Endothelial cell of umbilical vein (primary cell): ENCODE results near the gene NCOA7. TPM values are rescaled to one million over a fixed set of nuclear protein-coding genes. Genes with fewer than 3 reads are reported as not detected.

Experiments used
- BruUV-seq: library from RNA; stranded (reverse); fragments of 400-500 nt; replicated peaks from 2 replicates; lab custom pipeline; 2021; lab: Mats Ljungman, UMichigan
- CTCF ChIA-PET: fragments of 300-600, 350-600 bp; sonication (Branson Sonifier 250); formaldehyde crosslinking; loops from one replicate; lab custom pipeline; 2021; ENCODE audit warnings: antibody characterized with exemption, inconsistent platforms; lab: Charles Lee
- POLR2A ChIA-PET: fragments of 300-600, 350-600 bp; sonication (Branson Sonifier 250); formaldehyde crosslinking; loops from one replicate; lab custom pipeline; 2021; ENCODE audit warnings: antibody characterized with exemption, inconsistent platforms; lab: Charles Lee
- DNase-seq: peaks from one replicate; pipeline ENCODE4 v3.0.0-alpha.2; 2011; ENCODE audit warnings: low read depth, low spot score
- FAIRE-seq: peaks from 2 replicates; lab custom pipeline; 2011; peaks lifted over from hg19 to GRCh38; lab: Jason Lieb, UNC
- H2AFZ ChIP-seq: 2 replicates; pipeline ENCODE4 v1.6.0; 2012; ENCODE audit warnings: low read depth, low read length, control low read depth, inconsistent platforms
- H3K27ac ChIP-seq: 2 replicates; pipeline ENCODE4 v1.5.1; 2011; ENCODE audit warnings: low read depth, mild to moderate bottlenecking, control low read depth, low read length, moderate library complexity; ENCODE audit not compliant: insufficient read depth
- H3K27me3 ChIP-seq, 2 experiments: 2 replicates each; pipeline versions ENCODE4 v1.6.0 to v1.6.1; 2011; ENCODE audit warnings: low read length in 2 of 2, mixed read lengths in 1 of 2; ENCODE audit not compliant: control insufficient read depth in 2 of 2, insufficient read depth in 2 of 2
- H3K36me3 ChIP-seq, 2 experiments: 2 replicates in 1 of 2; 3 replicates in 1 of 2; pipeline ENCODE4 v1.5.1; 2011; ENCODE audit warnings: low read length in 2 of 2, mild to moderate bottlenecking in 1 of 2, moderate library complexity in 1 of 2; ENCODE audit not compliant: control insufficient read depth in 2 of 2, insufficient read depth in 2 of 2; ENCODE audit errors: extremely low read depth in 1 of 2
- H3K4me1 ChIP-seq: 3 replicates; pipeline ENCODE4 v1.5.1; 2011; ENCODE audit warnings: mild to moderate bottlenecking, low read length; ENCODE audit not compliant: control insufficient read depth, insufficient read depth; ENCODE audit errors: extremely low read depth
- H3K4me2 ChIP-seq: 2 replicates; pipeline ENCODE4 v1.6.1; 2011; ENCODE audit warnings: low read length, control low read depth, mixed read lengths; ENCODE audit not compliant: insufficient read depth
- H3K4me3 ChIP-seq, 3 experiments: fragments of 200-600 bp in 1 of 3; sonication (generic), shearing (Covaris generic) in 1 of 3; replicated peaks in 1 of 3; 2 replicates each; pipeline ENCODE4 v1.5.1; 2011 to 2016; ENCODE audit warnings: control low read depth in 3 of 3, low read length in 3 of 3, mild to moderate bottlenecking in 2 of 3, inconsistent platforms in 1 of 3, low read depth in 1 of 3, moderate library complexity in 1 of 3; ENCODE audit not compliant: insufficient read depth in 1 of 3
- H3K79me2 ChIP-seq: 2 replicates; pipeline ENCODE4 v1.6.0; 2012; ENCODE audit warnings: low read length, inconsistent platforms; ENCODE audit not compliant: control insufficient read depth, insufficient read depth
- H3K9ac ChIP-seq: replicated peaks from 2 replicates; pipeline ENCODE3; 2011; ENCODE audit warnings: low read length, control low read depth; ENCODE audit not compliant: insufficient read depth; ENCODE audit errors: extremely low read depth
- H3K9me1 ChIP-seq: replicated peaks from 3 replicates; pipeline ENCODE4 v1.6.0; 2011; ENCODE audit warnings: mild to moderate bottlenecking, low read length; ENCODE audit not compliant: control insufficient read depth, insufficient read depth; ENCODE audit errors: extremely low read depth
- H3K9me3 ChIP-seq: replicated peaks from 2 replicates; pipeline ENCODE4 v1.5.1; 2012; ENCODE audit warnings: low read length, inconsistent platforms; ENCODE audit not compliant: control insufficient read depth, insufficient read depth
- H4K20me1 ChIP-seq: replicated peaks from 2 replicates; pipeline ENCODE3; 2011; ENCODE audit warnings: mild to moderate bottlenecking, low read length; ENCODE audit not compliant: control insufficient read depth, insufficient read depth; ENCODE audit errors: extremely low read depth
- EZH2 ChIP-seq: IDR thresholded peaks from 2 replicates; pipeline ENCODE4 v1.6.1; 2012; ENCODE audit warnings: borderline replicate concordance, low read depth, mild to moderate bottlenecking, moderate library complexity, low read length, inconsistent platforms; ENCODE audit not compliant: severe bottlenecking
- FOS ChIP-seq: IDR thresholded peaks from 2 replicates; pipeline ENCODE4 v1.6.1; 2011; ENCODE audit warnings: mild to moderate bottlenecking, low read length, moderate library complexity, borderline replicate concordance; ENCODE audit not compliant: insufficient read depth
- dilution Hi-C: fragments of 300-500 bp; cut with MboI; formaldehyde crosslinking; loops from one replicate; pipeline ENCODE4 v1.15.0; 2019; ENCODE audit warnings: low sequenced_read_pairs; ENCODE audit not compliant: extremely low pct_ligation_motif_present
- intact Hi-C: fragments of 100-400 bp; cut with micrococcal nuclease; formaldehyde crosslinking; loops from one replicate; pipeline ENCODE4 v1.10.0; 2022
- polyA plus RNA-seq, 4 experiments: library from polyadenylated mRNA; depleted of rRNA in 3 of 4; stranded (reverse) in 3 of 4; unstranded in 1 of 4; fragments of >200 nt; gene quantifications; 2 replicates each; pipeline versions ENCODE4 v1.2.1 to v1.2.3, GENCODE V29; 2011 to 2012; ENCODE audit warnings: missing spikeins in 1 of 4
- total RNA-seq: library from RNA; stranded (reverse); gene quantifications from 2 replicates; pipeline ENCODE4 v1.2.3, GENCODE V29; 2021
- TF ChIP-seq, protein P1 (sequence below), 2 donors: IDR thresholded peaks; 1 replicate in 1 of 2; 2 replicates in 1 of 2; pipeline ENCODE4 v1.5.1; 2011; ENCODE audit warnings: low read length in 2 of 2, mild to moderate bottlenecking in 2 of 2, moderate library complexity in 2 of 2, control low read depth in 1 of 2, inconsistent platforms in 1 of 2, low read depth in 1 of 2; ENCODE audit not compliant: insufficient read depth in 1 of 2; ENCODE audit errors: extremely low read depth in 1 of 2

NCOA7 gene
- total and polyA plus RNA-seq, 2 donors (not counting 3 experiments of a cell fraction or from before 2014, with no cell fraction given) = 27.7 to 71.2 TPM

DNA sequence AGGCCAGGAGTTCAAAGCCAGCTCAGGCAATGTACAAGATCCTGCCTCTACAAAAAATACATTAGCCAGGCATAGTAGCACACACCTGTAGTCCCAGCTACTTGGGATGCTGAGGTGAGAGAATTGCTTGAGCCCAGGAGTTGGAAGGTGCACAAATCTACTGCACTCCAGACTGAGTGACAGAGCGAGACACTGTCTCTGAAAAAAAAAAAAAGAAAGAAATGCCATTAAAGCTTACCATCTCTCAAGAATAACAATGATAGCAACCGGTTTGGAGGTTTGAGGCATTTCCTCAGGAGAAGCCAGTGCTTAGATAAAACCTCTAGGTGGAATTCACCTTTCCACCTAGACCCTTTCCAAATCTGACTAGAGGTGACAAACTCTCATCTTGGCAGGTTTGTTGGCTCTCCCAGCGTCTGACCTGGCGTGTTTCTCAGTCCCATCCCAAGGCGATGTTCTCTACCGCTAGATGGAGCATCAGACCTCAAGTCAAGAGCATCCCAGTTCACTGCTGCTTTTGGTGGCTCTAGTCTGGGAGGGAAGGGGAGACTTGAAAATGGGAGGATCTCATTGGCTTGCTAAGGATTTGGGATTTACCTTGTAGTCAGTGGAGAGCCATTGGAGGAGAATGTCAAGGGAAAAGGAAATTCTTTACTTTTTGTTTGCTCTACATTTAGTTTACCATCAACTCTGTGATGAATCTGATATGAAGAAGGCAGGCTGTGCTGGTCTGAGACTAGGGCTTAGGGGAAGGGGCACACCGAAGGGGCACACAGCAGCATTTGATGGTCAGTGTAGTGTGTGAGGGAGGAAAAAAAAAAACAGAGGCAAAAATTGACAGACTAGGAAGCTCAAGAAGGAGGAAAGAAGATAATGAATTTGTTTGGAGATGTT, 67.9 kb downstream of the NCOA7 start:
- POLR2A ChIA-PET = no interaction called here

More for the DNA sequence above, 67.9 kb downstream of the NCOA7 start:
- no peaks in the 10 kb centered on the region for H3K27me3 ChIP-seq
- H3K9me3 ChIP-seq = no peaks in the 10 kb centered on the region
- dilution Hi-C loops = no loop called here
- no peak overlapping the region for H3K9ac ChIP-seq
- no peaks in the 10 kb centered on the region for H3K9me1 ChIP-seq
- intact Hi-C loops = loop anchor here (5.0 kb wide), 3 partner anchors 66 to 114 kb away; partner anchors contain the start of genes HINT3 and NCOA7
- no peaks in the 10 kb centered on the region for H3K79me2 ChIP-seq
- no TSS peak for BruUV-seq
- TF ChIP-seq EZH2 (no peak), FOS (no peak)
- TF ChIP-seq, protein P1, sequence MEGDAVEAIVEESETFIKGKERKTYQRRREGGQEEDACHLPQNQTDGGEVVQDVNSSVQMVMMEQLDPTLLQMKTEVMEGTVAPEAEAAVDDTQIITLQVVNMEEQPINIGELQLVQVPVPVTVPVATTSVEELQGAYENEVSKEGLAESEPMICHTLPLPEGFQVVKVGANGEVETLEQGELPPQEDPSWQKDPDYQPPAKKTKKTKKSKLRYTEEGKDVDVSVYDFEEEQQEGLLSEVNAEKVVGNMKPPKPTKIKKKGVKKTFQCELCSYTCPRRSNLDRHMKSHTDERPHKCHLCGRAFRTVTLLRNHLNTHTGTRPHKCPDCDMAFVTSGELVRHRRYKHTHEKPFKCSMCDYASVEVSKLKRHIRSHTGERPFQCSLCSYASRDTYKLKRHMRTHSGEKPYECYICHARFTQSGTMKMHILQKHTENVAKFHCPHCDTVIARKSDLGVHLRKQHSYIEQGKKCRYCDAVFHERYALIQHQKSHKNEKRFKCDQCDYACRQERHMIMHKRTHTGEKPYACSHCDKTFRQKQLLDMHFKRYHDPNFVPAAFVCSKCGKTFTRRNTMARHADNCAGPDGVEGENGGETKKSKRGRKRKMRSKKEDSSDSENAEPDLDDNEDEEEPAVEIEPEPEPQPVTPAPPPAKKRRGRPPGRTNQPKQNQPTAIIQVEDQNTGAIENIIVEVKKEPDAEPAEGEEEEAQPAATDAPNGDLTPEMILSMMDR (IDR thresholded peaks at IDR 0.05; ENCODE audit: extremely low read depth in 1 of 2, insufficient read depth in 1 of 2, low read depth in 1 of 2, low read length in 2 of 2) = peak; percentile 69 to 73
- H3K4me2 ChIP-seq = no peak overlapping the region
- no peaks in the 10 kb centered on the region for H4K20me1 ChIP-seq
- peak; percentile 63 for FAIRE-seq
- CTCF ChIA-PET = interaction anchor here (0.6 to 3.3 kb wide), 24 partner anchors 9 to 116 kb away, joined by 3 to 67 read pairs (median 5); partner anchors contain the start of genes HINT3 and NCOA7
- H2AFZ ChIP-seq = no peak overlapping the region
- no peak overlapping the region for H3K27ac ChIP-seq
- DNase-seq = peak; percentile 68
- no peaks in the 10 kb centered on the region for H3K4me1 ChIP-seq
- H3K36me3 ChIP-seq = peaks cover 2 to 6% of the 10 kb centered on the region in 2 experiments
- no peak overlapping the region for H3K4me3 ChIP-seq
